HFF-Myc (cell line): Measurements from ENCODE around the gene GDI2.

Experiments used
- DNase-seq: peaks from one replicate; pipeline ENCODE4 v3.0.0-alpha.2; 2011; ENCODE audit warnings: low read depth; ENCODE audit errors: extremely low read depth
- H3K4me3 ChIP-seq: replicated peaks from 2 replicates; pipeline ENCODE4 v1.5.1; 2011; ENCODE audit warnings: low read depth, mild to moderate bottlenecking, control low read depth, low read length
- TF ChIP-seq, protein P1 (sequence below): IDR thresholded peaks from 2 replicates; pipeline ENCODE4 v1.5.1; 2012; ENCODE audit warnings: mild to moderate bottlenecking, low read depth, low read length, control low read depth; ENCODE audit errors: missing control alignments

GDI2 gene

DNA sequence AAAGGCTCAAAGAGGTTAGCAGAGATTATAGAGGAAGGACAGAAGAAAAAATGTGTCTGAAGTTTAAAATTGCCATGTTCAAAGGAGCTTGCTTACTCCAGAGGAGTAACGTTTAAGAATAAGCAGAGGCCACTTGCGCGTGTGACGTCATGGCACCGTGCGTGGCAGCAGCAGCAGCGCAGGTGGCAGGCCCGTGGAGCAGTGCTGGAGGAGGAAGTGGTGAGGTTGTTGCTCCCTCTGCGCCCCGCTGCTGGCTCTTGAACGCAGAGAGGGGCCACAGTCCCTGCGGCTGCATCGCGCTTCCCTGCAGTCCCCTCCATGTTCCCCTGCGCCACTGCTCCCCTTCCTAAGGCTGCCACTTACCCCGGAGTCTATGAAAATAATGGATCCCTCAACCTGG, 37.5 kb downstream of the GDI2 start:
- TF ChIP-seq, protein P1, sequence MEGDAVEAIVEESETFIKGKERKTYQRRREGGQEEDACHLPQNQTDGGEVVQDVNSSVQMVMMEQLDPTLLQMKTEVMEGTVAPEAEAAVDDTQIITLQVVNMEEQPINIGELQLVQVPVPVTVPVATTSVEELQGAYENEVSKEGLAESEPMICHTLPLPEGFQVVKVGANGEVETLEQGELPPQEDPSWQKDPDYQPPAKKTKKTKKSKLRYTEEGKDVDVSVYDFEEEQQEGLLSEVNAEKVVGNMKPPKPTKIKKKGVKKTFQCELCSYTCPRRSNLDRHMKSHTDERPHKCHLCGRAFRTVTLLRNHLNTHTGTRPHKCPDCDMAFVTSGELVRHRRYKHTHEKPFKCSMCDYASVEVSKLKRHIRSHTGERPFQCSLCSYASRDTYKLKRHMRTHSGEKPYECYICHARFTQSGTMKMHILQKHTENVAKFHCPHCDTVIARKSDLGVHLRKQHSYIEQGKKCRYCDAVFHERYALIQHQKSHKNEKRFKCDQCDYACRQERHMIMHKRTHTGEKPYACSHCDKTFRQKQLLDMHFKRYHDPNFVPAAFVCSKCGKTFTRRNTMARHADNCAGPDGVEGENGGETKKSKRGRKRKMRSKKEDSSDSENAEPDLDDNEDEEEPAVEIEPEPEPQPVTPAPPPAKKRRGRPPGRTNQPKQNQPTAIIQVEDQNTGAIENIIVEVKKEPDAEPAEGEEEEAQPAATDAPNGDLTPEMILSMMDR: no peak
- DNase-seq: no peak
- no peak overlapping the region for H3K4me3 ChIP-seq

DNA sequence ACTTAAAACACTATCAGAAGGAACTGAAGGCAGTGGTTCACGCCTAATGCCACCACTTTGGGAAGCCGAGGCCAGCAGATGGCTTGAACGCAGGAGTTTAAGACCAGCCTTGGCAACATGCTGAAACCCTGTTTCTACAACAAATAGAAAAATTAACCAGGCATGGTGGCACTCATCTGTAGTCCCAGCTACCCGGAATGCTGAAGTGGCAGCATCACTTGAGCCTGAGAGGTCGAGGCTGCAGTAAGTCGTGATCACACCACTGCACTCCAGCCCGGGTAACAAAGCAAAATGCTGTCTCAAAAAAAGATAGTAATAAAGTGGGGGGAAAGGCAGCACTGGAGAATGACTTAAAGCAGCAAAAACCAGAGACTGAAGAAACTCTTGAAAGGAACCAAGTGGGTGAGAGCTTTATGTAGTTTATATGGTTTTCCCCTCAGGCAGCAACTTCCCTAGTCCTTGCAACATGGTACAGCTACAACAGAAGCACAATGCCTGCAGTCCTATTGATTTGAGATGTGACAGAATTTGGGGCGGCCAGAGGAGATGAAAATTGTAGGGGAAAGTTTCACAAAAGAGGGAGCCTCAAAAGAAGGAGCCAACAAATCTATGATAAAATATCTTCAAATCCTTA, 38.1 kb downstream of the GDI2 start:
- no peak overlapping the region for H3K4me3 ChIP-seq
- DNase-seq: no peak
- TF ChIP-seq, protein P1: no peak

DNA sequence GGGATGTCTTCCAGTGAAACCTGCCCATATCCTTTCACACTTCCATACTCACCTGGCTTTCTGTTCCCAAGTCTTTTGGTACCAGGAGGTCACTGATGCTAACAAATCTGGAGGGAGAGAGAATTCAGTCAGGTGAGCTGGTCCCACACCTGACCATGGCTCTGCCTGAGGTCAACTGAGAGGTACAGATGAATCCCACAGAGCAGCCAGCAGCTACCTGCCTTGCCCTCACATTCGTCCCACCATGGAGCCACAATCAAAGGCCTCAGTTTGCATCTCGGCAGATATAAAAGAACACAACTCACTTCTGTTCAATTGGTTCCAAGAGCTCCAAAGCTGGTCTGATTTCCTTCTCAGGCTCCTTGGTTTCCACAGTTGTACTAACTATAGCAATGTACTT, 47.0 kb downstream of the GDI2 start:
- TF ChIP-seq, protein P1: no peak
- H3K4me3 ChIP-seq: no peak overlapping the region
- DNase-seq: no peak

DNA sequence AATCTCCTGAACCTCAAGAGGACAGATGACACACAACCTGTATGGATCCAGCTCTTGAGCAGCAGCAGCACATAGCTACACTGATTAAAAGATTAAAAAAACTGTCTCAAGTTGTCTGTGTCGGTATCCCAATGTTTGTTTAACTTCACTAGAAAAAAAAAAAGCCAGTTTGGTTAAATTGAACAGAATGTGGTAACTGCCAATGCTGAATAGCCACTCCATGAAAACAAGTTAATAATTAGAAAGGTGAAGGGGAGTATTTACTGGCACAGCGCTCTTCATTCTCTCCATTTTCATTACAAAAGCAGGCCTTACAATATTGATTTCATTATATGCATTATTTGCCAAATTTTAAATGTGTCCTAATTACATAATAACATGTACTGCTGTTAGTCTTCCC, 47.6 kb downstream of the GDI2 start:
- no peak for DNase-seq
- TF ChIP-seq, protein P1: no peak
- no peak overlapping the region for H3K4me3 ChIP-seq

DNA sequence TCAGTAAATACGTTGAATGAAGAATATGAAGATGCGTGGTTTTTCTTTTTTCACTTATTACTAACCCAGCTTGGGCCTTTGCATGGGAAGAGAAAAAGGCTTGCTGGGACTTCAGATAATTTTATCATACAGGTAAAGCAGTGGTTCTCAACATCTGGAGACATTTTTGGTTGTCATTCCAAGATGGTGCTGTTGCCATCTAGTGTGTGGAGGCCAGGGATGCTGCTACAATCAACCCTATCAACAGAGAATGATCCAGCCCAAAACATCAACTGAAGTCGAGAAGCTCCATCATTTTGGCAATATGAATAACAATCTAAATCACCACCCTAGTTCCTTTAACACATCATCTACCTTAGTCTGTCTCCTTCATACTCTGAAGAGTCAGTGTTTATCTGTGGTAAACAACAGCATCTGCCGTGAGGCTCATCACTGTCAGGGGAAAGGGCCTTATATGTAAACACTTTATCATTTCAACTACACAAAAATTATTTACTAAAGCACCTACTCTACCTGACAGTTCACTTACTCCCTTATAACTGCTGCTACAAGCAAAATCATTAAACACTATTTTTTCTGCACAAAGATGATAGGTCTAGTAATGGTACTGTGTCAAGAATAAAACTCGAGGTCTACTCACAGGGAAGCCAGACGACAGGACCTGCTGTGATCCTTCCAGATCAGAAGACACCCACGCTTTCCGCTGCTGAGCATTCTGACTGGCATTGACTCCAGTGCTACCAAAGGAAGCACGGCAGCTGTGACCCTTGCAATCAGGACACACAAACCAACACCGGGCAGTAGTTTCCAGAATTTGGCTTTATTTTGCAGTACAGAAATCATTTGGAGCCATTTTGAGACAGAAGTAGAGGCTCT, 48.6 kb downstream of the GDI2 start:
- H3K4me3 ChIP-seq: no peak overlapping the region
- DNase-seq: no peak
- TF ChIP-seq, protein P1: no peak

DNA sequence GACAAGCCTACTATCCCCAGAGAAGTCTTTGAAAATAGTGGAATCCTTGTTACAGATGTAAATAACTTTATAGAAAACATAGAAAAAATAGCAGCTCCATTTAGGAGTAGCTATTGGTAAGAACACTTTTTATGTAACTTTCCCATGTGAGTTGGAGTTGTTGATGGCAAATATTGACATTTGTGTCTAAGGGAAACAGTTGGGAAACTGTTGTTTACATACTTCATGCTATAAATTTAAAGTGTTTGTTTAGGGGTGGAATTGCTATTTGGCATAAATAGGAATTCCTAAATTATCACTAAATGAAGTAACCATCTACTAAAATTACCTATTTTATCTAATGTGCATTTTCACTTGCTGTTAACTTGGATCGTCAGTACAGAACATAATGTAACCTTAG, 50.7 kb downstream of the GDI2 start:
- TF ChIP-seq, protein P1: no peak
- no peak for DNase-seq
- no peak overlapping the region for H3K4me3 ChIP-seq
